Middle frontal gyrus (tissue), 1 donor: ENCODE data around the gene MRPS22.

ENCODE experiments used
- DNase-seq: peaks from one replicate; pipeline ENCODE4 v3.0.0-alpha.2; 2015; ENCODE audit warnings: low spot score; ENCODE audit errors: extremely low spot score

The MRPS22 gene

DNA sequence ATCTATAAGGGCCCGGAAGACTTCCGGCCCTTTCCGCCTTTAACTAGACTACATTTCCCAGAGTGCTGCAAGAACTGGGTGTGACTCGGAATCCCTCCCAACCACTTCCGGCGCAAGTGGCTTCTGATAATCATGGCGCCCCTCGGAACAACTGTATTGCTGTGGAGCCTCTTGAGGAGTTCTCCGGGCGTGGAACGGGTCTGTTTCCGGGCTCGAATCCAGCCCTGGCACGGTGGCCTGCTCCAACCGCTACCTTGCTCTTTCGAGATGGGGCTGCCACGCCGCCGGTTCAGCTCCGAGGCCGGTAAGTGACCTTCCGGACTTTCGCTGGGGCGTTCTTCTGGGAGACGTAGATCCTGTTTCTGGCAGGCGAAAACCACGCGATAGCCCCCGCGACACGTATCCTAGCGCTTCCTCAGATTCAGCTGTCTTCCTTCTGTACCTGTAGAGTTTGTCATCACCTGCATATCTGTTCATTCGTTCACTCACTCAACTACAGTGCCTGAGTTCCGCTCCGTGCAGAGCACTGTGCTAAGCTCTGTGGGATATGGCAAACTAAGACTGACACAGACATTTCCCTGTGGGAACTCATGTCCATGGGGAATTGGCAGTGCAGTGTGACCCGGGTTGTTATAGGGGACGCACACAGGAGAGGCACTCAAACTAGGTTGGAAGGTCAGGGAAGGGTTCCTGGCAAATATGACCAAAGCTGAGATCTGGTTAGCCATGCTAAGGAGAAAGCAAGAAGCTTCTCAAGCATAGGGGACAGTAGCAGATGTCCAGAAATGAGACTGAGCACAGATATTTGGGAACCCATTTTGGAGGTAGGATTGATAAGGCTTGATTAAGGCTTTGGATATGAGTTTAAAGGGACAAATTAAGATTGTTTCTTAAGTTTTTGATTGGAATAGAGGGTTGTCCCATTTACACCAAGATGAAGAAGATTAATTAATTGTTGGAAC lies at the start of gene MRPS22:
MRPS22 (plus strand) TSS at position 126 of the 962 bp plus-strand sequence; CDS start at position 133, 7 bp downstream.
- DNase-seq = peak; percentile 87

DNA sequence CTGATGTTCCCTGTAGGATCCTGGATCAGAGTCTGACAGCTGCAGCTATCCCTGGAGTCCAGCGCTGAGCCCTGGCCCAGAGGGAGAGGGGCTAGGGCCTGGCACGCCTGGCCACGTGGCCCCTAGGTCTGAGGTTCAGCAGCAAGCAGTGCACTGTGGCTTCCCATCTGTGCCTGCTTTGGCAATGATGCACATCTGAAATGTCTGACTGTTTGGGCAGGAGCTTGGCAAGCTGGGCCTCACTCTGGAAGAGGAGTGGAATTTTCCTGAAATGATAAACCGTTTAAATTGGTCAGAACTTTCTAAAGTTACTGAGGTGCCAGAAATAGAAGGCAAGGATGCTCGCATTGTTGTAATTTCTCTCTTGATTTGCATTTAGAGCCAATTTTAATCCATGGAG lies 48.8 kb upstream of the MRPS22 start:
- peak; percentile 18 for DNase-seq

DNA sequence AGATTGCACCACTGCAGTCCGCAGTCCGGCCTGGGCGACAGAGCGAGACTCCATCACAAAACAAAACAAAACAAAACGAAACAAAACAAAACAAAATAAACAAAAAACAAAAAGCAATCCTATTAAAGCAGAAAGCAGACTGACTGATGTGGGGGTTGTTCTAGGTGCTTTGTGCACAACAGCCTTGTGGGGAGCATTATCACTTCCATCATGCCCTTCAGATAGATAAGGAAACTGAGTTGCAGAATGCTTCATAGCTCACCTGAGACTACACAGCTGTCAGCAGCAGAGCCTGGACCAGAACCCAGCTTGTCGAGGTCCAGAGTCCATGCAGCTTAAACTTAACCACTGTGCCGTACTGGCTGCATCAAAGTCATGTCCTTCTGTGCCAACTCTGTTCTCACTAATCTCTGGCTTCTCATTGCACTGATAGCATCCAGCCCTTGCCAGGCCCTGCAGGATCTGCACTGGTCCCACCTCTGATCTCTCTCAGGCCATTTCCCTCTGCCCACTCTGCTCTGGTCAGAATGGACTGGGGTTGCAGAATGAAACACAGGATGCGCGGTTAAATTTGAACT lies 47.6 kb upstream of the MRPS22 start:
- DNase-seq = no peak

DNA sequence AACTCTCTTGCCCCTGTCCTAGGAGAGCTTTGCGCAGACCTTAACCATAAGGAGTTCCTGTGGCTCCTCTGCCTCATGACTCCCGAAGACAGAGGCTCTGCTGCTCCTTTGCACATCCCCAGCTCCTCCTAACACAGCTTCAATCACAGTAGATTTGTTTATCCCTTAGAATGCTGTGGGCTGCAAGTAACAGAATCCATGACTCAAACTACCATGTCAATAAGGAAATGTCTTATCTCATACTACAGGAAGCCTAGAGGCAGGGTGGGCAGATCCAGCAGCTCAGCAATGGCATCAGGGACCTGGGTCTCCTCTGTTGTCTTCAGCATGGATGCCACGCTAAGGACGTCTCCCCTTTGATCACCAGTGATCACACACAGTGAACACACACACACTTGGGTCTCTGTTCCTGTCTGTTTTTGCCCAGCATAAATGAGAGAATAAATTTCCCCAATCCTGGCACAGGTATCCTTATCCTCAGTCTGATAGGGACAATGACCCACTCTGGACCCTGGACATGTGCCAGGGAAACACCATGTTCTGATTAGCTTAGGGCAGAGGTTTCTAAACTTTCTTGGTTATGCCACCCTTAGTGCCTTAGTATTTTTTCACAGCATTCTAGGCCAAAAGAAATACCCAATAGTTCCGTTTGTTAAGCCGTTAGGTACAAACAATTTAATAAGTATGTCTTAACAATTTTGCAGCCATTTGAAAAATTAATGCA lies 46.1 kb upstream of the MRPS22 start:
- no peak for DNase-seq

DNA sequence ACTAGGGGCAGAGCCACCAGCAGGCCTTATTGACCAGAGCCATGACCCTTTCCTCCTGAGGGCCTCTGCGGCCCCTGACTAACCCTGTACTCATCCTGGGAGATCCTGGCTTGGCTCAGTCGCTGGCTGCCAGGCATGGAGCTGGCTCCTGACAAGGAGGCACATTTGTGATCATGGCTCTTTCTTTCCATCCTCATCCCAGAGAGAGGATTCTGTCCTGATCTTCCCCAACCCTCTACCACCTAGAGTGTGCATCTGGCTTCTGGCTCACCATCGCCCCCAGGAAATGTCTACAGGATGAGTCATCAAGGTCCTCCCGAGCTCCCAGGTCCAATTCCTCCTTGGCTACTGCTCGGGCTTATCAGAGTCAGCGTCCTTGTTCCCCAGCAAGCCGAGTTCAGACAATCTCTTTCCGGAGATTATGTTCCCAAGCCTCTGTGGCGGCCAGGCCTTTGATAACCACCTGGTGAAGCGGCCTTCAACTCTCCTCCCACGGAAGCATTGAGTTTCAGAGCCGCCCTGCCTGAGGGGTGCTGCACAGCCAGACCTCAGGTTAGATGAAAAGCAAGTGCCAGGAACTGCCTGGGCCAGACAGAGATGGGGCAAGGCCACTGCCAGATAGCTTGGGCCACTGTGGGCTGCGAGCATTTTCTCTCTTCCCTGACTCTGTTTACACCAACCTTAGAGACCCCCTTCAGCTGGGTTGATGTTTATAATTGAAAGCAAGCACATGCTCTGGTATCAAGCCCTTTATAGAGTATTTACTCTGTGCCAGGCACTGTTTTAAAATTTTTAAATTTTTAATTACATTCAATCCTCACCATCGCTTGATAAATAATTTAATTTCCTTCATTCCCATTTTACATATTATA lies 44.3 kb upstream of the MRPS22 start:
- no peak for DNase-seq

DNA sequence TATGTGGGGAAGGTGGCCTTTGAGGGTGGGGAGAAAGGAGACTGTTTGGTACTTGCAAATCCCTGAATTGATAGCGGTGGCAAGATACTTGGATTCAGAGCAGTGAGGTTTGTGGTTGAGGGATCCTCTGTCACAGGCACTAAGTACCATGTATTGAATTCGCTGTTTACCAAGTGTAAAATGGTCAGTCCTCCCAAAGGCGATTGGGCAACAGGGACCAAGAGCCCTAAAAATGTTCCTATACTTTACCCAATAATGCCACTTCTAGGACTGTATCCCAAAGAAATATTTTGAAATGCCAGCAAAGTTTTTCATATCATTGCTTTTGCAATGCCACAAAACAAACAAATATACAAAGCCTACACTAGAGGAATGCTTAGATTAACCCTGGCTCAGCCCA lies 43.4 kb upstream of the MRPS22 start:
- no peak for DNase-seq

DNA sequence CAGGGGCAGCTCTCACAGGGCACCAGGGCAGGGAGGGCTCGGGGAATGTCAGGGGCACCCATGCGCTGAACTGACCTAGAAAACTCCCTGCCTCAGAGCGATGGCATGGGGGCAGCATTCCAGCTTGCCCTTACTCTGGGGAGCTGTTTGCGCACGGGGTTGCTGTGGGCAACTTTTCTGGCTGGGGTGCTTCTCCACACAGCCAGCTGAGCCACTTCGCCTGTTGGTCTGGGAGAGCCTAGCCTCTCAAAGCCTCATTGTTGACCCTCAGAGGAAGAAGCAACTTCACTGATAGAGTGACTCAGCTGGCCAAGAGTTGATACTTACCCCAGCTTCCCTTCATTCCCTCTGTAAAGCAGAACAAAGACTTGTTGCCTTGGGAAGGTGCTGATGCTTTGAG lies 42.6 kb upstream of the MRPS22 start:
- DNase-seq = no peak

DNA sequence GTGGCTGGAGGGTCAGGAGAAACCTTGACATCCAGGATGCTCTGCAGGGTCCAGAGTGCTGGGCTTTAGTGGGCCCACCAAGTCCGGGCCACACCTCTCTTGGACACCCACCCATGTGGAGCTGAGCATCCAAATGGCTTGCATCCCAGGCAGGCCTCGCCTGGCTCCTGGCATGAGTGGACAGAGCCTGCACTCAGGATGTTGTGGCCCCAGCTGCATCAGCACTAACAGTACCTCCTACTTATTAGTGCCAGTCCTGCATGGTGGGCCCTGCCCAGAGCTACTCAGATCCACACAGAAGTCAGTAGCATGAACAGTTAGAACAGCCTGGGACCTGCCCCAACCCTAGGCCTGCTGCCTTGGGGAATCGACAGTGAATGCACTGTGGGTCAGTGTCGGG lies 42.2 kb upstream of the MRPS22 start:
- no peak for DNase-seq

DNA sequence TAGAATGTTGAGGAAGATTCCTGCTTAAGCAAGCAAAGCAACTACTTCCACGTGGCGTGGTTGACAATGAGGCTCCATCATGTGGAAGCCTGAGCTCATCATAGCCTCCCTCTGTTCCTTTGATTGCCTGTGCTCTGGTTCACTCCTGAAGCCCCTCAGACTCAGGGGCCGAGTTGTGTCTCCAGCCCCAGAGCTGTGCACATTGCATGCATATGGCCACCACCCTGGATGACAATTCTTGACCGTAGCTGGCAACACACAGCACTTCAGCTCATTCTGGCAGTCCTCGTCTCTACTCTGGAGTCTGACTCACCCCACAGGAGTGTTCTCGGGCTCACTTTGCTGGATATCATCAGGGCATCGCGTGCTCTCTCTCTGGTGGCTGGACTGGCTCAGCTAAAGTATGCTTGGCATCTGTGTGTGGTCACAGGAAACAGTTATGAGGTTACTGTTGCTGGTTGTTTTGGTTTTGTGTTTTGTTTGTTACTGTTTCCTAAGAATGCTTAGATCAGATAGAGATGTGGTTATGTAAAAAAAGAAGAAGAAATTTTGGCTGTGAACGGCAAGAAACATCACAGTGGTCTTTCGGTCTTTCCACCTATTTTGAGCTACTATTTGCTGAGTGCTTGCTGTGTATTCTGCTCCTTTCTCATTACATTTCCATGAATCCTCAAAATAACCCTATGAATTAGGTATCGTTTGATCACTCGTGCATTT lies 41.6 kb upstream of the MRPS22 start:
- no peak for DNase-seq

DNA sequence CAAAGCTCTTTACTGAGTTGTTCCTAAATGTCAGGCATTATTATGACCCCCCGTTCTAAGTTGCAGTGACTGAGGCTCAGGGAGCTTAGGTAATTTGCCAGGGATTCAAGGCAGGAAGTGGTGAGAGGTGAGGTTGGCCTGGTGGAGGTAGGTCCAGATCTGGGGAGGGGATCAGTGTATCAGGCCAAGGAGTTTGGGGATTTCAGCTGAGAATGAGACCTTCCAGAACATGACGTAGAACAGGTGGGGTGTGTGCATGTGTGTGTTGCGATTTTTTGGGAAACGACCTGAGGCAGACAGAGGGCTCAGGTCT lies 41.1 kb upstream of the MRPS22 start:
- no peak for DNase-seq

DNA sequence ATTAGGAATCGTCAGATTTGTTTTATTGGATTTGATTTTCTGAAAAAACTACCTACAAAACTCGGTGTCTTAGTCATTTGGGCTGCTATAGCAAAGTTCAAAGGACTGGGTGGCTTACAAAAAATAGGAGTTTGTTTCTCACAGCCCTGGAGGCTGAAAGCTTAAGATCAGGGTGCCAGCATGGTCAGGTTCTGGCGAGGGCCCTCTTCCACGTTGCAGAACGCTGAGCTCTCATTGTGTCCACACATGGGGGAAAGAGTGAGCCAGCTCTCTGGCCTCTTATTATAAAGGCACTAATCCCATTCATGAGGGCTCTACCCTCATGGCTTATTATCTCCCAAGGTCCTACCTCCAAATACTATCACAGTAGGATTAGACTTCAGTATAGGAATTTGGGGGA lies 40.6 kb upstream of the MRPS22 start:
- no peak for DNase-seq

DNA sequence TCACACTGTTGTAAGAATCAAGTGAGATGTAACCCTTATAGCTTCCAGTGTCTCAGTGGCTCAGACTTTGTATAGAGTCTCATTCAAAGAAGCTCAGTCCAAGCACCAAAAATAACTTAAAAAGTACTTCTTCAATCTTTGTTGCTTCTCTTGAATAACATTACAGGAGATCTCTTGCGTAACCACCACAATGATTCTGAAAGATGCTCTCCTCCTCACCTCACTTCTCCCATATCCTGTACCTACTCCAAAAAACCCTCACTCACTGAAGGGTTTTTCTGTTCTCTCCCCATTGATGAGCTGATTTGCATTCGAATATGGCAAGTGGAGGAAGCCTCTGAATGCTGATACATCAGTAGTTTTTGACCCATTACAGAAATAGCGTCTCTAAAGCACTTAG lies 39.4 kb upstream of the MRPS22 start:
- no peak for DNase-seq

DNA sequence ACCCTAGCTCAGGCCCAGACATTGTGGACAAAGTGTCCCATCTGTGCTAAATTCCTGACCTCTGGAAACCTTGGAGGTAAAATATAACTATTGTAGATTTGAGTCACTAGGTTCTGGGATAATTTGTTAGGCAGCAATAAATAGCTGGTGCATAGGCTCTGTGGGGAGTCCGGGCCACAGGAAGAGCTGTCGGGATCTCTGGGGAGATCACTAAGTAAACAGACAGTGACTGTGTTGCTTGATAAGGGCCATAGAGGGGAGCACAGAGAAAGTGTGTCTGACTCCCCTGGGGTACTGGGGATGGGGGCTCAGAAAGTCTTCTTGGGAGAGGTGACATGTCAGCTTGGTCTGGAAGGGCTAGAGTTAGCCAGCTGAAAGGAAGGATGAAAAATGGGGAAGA lies 37.7 kb upstream of the MRPS22 start:
- DNase-seq = no peak

DNA sequence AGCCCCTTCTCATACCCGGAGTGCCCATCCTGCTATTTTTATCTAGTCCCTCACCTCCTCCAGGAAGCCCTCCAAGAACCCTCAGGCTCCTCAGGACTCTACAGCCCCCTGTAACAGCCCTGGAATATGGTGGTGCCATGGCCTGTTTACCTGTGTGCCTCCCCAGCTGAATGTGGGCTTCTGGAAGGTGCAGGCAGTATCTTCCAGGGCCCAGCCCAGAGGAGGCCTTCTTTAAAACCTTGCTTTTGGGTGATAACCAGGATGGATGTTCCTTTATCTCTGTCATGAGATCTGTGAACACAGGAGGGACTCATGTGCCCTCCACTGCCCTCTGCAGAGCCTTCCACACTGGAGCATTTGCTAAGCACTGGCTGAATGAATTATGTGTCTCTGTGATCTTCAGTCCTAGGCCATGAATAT lies 36.7 kb upstream of the MRPS22 start:
- DNase-seq = no peak

DNA sequence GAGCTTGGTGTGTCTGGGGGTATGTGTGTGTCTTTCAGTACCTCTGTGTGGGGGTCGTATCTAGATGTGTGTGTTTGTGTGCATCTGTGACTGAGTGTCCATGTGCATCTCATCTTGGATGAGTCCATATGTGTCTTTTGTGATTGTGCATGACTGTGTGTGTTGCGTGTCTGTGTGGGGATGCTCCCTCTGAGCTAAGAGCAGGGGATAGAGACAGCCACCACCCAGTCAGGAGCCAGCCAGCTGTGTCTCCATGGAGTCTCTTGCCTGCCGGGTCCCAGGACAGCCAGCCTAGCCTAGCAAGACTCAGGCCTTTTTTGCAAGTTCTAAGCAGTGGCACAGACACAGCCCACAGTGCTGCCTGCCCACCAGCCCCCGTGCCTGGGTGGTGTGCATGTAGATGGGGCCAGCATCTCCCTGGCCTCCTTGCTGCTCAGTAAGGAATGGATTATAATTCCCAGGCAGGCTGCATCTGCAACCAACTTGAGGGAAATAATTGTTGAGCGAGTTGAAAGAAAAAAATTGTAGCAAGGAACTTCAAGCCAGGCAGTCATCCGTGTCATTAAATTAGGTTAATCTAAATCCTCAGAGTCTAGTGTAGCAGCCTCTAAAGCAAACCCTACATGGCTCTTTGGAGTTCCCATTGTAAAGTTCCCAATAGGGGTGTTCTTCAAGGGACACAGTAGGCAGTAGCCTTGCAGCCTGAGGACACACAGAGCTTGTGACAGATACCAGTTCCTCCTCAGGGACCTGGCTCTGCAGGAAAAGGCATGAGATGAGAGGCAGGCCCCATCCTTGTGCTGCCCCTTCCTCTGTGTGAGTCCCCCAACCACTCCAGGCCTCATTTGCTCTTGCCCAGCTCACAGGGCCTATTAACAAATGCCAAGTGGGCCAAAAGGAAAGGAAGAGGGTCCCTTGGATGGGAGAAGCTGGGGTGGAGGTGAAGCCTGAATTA lies 35.9 kb upstream of the MRPS22 start:
- no peak for DNase-seq

DNA sequence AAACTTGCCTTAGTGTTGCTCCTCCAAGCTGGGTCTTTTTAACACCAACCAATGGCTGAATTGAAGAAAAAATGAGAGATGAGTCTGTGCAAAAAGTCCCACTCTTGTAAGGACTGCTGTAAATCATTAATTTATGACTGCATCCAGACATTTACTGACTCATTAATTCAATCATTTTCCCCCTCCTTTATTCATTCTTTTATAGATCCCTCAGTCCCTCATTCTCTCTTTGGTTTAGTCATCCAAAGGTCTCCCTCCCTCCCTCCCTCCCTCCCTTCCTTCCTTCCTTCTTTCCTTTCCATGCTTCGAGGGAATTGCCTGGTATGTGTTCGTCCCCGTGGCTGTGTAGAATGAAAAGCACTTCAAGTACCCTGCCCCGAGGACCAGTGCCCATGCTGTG lies 35.3 kb upstream of the MRPS22 start:
- no peak for DNase-seq

DNA sequence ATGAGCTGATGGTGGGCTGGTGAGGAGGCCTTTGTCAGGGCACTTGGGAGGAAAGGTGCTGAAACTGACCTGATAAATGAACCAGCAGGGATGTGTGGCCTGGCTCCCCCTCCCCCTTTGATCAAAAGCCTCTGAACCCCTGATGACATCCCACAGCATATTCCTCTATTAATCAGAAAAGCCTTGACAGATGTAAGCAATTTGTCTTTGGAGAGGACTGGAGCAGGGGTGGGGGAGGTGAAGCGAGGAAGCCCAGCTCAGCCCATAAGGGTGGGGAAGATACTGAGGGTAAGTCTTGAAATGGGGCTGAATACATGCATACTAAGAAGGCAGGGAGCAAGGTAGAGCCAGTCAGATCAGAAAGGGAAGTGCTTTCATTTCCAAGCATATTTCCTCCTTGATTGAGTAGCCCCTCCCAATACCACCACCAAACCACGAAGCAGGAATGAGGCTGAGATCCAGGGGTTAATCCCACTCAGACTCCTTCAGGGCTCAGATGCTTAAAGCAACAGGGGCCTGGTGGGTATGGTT lies 34.7 kb upstream of the MRPS22 start:
- DNase-seq = no peak

DNA sequence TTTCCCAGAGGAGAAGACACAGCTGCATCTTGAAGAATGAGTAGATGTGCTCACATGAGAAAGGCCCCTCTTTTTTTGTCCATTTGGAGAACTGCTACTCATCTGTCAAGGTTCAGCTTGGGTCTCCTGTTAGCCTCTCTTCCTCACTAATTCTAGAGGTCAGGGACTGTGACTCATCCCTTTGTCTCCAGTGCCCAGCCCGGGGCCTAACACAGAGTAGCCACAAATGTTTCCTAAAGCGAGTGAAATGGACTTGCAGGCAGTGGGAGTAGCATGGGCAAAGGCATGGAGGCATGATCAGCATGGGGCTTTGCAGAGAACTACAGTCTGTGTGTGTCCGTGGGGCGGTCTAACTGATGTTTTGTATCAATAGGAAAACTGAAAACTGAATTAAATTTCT lies 33.9 kb upstream of the MRPS22 start:
- no peak for DNase-seq

DNA sequence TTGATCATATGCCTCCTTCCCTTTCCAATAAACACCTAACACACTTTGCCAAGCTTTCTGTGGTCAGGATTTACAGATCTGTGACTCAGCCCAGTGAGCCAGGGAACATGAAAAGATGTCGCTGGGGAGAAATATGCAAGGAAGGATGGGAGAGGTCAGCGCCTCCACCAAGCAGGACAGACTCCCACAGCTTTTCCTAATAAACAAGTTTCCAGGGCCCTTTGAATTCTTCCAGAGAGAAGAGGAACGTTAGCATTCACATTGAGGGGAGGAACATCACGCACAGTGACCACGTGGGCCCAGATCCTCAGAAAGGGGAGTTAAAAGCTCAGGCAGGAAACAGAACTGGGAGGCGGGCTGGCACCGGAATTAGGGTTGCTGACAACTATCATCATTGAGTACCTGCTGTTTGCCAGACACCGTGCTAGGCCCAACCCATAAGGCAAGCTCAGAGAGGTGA lies 33.3 kb upstream of the MRPS22 start:
- DNase-seq = no peak
